Kasumi-1 (cell line): ENCODE results near the gene CHGA.
A peak's percentile ranks its signal among the peaks of the same experiment; 100 is the strongest.

Experiments
- DNase-seq, 2 experiments: peaks; one replicate each; lab custom pipeline; 2025; lab: John Stamatoyannopoulos, UW

Gene CHGA

GRCh38 chr14:92982956-92983355 lies 60.0 kb downstream of the CHGA start:
- DNase-seq, result no peak

DNA sequence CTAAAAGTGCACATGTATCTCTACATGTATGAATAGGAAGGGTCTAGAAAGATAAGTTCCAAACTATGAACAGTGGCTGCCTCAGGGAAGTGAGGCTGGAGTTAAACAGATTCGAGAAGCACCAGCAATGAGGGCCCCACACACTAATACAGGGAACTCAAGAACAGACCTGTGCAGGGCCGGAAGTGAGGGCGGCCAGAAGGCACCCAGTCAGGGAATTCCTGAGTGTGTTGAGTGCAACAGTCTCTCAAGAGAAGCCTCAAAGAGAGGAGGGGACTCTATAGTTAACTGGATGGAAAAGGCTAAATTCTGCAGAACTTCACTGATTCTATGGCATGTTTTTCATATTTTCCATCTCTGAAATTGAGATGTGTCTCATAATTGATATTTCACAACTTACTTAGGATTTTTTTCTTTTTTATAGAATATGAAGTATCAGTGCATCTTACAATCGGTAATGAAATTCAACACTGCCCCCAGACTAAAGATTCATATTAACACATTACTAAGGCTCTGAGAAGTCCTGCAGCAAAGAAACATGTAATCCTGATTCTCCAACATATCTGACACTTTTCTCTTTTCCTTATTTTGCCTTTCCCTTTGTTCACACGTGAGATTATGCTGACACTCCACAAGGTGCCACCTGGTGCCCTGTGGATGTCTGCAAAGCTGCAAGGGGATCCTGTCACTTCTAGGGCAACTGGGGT lies 61.3 kb downstream of the CHGA start:
- DNase-seq, result peak; percentile 22 to 25
